Parathyroid adenoma (tissue), 2 donors: ENCODE measurements around the gene IFNA17.
"Not testable (repeated sequence)": the region's sequence is repeated elsewhere in the genome, so short reads cannot be mapped to it uniquely, and the experiment has no call there.

Experiments
- H2AFZ ChIP-seq: fragments of 300-600 bp; sonication (generic); one replicate; pipeline ENCODE4 v1.7.0; 2017; ENCODE audit warnings: antibody characterized with exemption, mild to moderate bottlenecking
- H3K27ac ChIP-seq: fragments of 300-600 bp; sonication (generic); one replicate; pipeline ENCODE4 v1.7.0; 2017
- H3K27me3 ChIP-seq: fragments of 300-600 bp; sonication (generic); one replicate; pipeline ENCODE4 v1.7.0; 2017; ENCODE audit warnings: low read length; ENCODE audit not compliant: control insufficient read depth, insufficient read depth
- H3K36me3 ChIP-seq: fragments of 300-600 bp; sonication (generic); one replicate; pipeline ENCODE4 v1.7.0; 2017; ENCODE audit warnings: low read length; ENCODE audit not compliant: control insufficient read depth, insufficient read depth
- H3K4me1 ChIP-seq: fragments of 300-600 bp; sonication (generic); one replicate; pipeline ENCODE4 v1.7.0; 2017; ENCODE audit warnings: control low read depth
- H3K4me2 ChIP-seq: fragments of 300-600 bp; sonication (generic); one replicate; pipeline ENCODE4 v1.7.0; 2017; ENCODE audit warnings: low read length
- H3K4me3 ChIP-seq: fragments of 300-600 bp; sonication (generic); one replicate; pipeline ENCODE4 v1.7.0; 2017; ENCODE audit warnings: low read depth, low read length
- H3K79me2 ChIP-seq: fragments of 300-600 bp; sonication (generic); one replicate; pipeline ENCODE4 v1.7.0; 2017; ENCODE audit warnings: control low read depth
- H3K9ac ChIP-seq: fragments of 300-600 bp; sonication (generic); one replicate; pipeline ENCODE4 v1.7.0; 2017; ENCODE audit warnings: mild to moderate bottlenecking
- H3K9me3 ChIP-seq: fragments of 300-600 bp; sonication (generic); one replicate; pipeline ENCODE4 v1.7.0; 2017; ENCODE audit warnings: low read length; ENCODE audit not compliant: control insufficient read depth
- CTCF ChIP-seq: fragments of 300-600 bp; sonication (generic); IDR thresholded peaks from one replicate; pipeline ENCODE4 v1.7.0; 2017; ENCODE audit warnings: antibody characterized with exemption, mild to moderate bottlenecking
- donor health status: primary hyperparathyroidism.

IFNA17 gene

GRCh38 chr9:21210311-21210710 lies 17.7 kb downstream of the IFNA17 start:
- H3K4me1 ChIP-seq: no peaks in the 10 kb centered on the region
- no peak for TF ChIP-seq CTCF
- H3K4me2 ChIP-seq: no peak overlapping the region

GRCh38 chr9:21207043-21207442 lies 21.0 kb downstream of the IFNA17 start, which contains the start of gene IFNA10:
Gene IFNA10 (minus strand): TSS chr9:21207143. CDS start chr9:21207097, 46 bp downstream.
- not testable (repeated sequence) for H3K27me3 ChIP-seq, H3K4me3 ChIP-seq, H3K4me1 ChIP-seq, H3K4me2 ChIP-seq, H3K9ac ChIP-seq, H3K9me3 ChIP-seq, H3K27ac ChIP-seq, H3K79me2 ChIP-seq, H3K36me3 ChIP-seq, H2AFZ ChIP-seq

More at GRCh38 chr9:21210311-21210710, 17.7 kb downstream of the IFNA17 start:
- no peaks in the 10 kb centered on the region for H3K36me3 ChIP-seq
- no peaks in the 10 kb centered on the region for H3K27me3 ChIP-seq
- no peak overlapping the region for H3K9ac ChIP-seq
- H3K79me2 ChIP-seq: no peaks in the 10 kb centered on the region
- H2AFZ ChIP-seq: no peak overlapping the region
- no peaks in the 10 kb centered on the region for H3K9me3 ChIP-seq
- no peak overlapping the region for H3K27ac ChIP-seq
- H3K4me3 ChIP-seq: no peak overlapping the region

- Histone ChIP-seq H3K27ac (no peak overlapping the region), H3K4me1 (no peaks in the 10 kb centered on the region), H3K4me2 (no peak overlapping the region), H2AFZ (no peak overlapping the region), H3K9me3 (no peaks in the 10 kb centered on the region), H3K9ac (no peak overlapping the region), H3K4me3 (no peak overlapping the region), H3K79me2 (no peaks in the 10 kb centered on the region), H3K36me3 (no peaks in the 10 kb centered on the region), H3K27me3 (no peaks in the 10 kb centered on the region)
- no peak for TF ChIP-seq CTCF
These were observed 22.8 kb downstream of the IFNA17 start for GRCh38 chr9:21205204-21205603.

GRCh38 chr9:21202105-21202504 lies 25.9 kb downstream of the IFNA17 start, which contains the start of gene IFNA7:
Gene IFNA7 (minus strand): TSS chr9:21202205. CDS start chr9:21202165, 40 bp downstream.
- H3K4me1 ChIP-seq, H3K9me3 ChIP-seq, H3K27ac ChIP-seq, H3K27me3 ChIP-seq, H3K4me2 ChIP-seq, H3K36me3 ChIP-seq, H3K79me2 ChIP-seq, H2AFZ ChIP-seq, H3K4me3 ChIP-seq, H3K9ac ChIP-seq: not testable (repeated sequence)

GRCh38 chr9:21194867-21195776 lies 32.9 kb downstream of the IFNA17 start:
- not testable (repeated sequence) for H3K36me3 ChIP-seq, H3K27ac ChIP-seq, H3K27me3 ChIP-seq, H3K4me2 ChIP-seq, H3K4me1 ChIP-seq, H2AFZ ChIP-seq, H3K9me3 ChIP-seq, H3K4me3 ChIP-seq, H3K9ac ChIP-seq, H3K79me2 ChIP-seq

GRCh38 chr9:21187487-21187886 lies 40.5 kb downstream of the IFNA17 start, which contains the start of gene IFNA4:
Gene IFNA4 (minus strand): TSS chr9:21187587. CDS start chr9:21187531, 56 bp downstream.
- not testable (repeated sequence) for H3K79me2 ChIP-seq, H3K9ac ChIP-seq, H3K36me3 ChIP-seq, H3K9me3 ChIP-seq, H2AFZ ChIP-seq, H3K4me3 ChIP-seq, H3K27me3 ChIP-seq, H3K4me2 ChIP-seq, H3K27ac ChIP-seq, H3K4me1 ChIP-seq

- not testable (repeated sequence) for H3K27me3 ChIP-seq, H3K9me3 ChIP-seq, H3K27ac ChIP-seq, H3K9ac ChIP-seq, H3K4me1 ChIP-seq, H2AFZ ChIP-seq, H3K36me3 ChIP-seq, H3K4me2 ChIP-seq, H3K79me2 ChIP-seq, H3K4me3 ChIP-seq
These were observed 44.9 kb downstream of the IFNA17 start for GRCh38 chr9:21182810-21183736.
